ENCODE results near the gene SEC14L2.

DNA sequence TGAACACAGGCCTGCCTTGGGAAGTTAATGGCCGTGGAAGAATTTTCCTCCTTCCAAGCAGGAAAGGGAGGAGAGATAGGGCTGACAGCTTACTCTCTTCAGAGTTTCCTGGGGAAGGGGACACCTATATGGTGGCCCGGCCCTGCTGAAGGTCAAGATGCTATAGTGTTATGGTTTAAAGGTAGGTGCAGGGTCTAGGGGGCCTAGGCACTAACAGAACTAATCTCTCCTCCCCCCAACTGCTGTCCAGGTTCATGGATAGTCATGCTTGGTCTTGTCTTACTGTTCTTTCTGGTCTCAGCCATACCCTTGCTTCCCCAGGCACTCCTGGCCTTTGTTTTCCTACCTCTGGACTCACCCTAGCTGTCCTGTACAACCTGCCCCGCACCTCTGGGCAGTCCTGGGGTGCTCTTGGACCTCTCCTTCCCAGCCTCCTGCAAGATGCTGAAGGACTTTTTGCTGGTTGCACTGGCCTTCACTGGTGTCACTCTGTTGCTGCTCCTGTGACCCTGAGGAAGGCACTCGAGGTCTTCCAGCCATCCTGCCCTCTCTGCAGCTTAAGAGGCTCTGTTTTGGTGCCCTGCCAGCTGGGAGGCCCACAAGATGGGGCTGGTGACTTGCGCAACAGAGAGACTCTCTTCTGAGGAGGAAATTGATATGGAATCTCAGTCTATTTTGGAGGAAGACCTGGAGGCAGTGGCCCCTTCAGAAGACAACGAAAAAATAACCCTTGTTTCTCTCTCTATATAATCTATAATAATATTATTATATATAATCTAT lies 57.1 kb downstream of the SEC14L2 start:
- no peak for TF ChIP-seq CTCF (IDR thresholded peaks at IDR 0.05)
- no peak for TF ChIP-seq POLR2A (IDR thresholded peaks at IDR 0.05)
- TF ChIP-seq POLR2AphosphoS5 (IDR thresholded peaks at IDR 0.05), result no peak
